ENCODE data around the gene MAP2K5. TPM values are rescaled to one million over a fixed set of nuclear protein-coding genes. Genes with fewer than 3 reads are reported as not detected.

Gene MAP2K5
- total and polyA plus RNA-seq, 2 donors from 2014 or later, result 14.1 to 18.6 TPM

GRCh38 chr15:67845974-67846373 is 303.5 kb downstream of the MAP2K5 start:
- peaks cover 3 to 23% (median 7%) of the 10 kb centered on the region in 3 donors for H3K4me1 ChIP-seq (ENCODE audit: control insufficient read depth in 2 of 3, insufficient read depth in 2 of 3, low read depth in 1 of 3, low read length in 3 of 3)
- H3K27me3 ChIP-seq (ENCODE audit: control insufficient read depth, insufficient read depth, low read length), result no peaks in the 10 kb centered on the region
- H3K4me3 ChIP-seq (ENCODE audit: low read length in 3 of 3), result no peak overlapping the region
- intact Hi-C loops (cut with DNase I), result no loop called here
- FAIRE-seq (no peak), DNase-seq (peak in 1 of 5 donors; percentile 17)
- no peaks in the 10 kb centered on the region for H3K36me3 ChIP-seq (ENCODE audit: control insufficient read depth in 2 of 3, insufficient read depth in 3 of 3, low read length in 3 of 3)
- H3K9ac ChIP-seq (ENCODE audit: low read length in 3 of 3), result no peak overlapping the region
- no peaks in the 10 kb centered on the region for H3K9me3 ChIP-seq (ENCODE audit: control insufficient read depth in 2 of 3, insufficient read depth in 1 of 3, low read length in 3 of 3)
- H3K27ac ChIP-seq (ENCODE audit: low read depth in 2 of 2, low read length in 2 of 2), result no peak overlapping the region
- TF ChIP-seq CTCF (IDR thresholded peaks at IDR 0.05; ENCODE audit: borderline replicate concordance, extremely low read depth, insufficient read depth), result no peak

- H3K4me3 ChIP-seq (ENCODE audit: low read length in 3 of 3), result no peak overlapping the region
- H3K9me3 ChIP-seq (ENCODE audit: control insufficient read depth in 2 of 3, insufficient read depth in 1 of 3, low read length in 3 of 3), result no peaks in the 10 kb centered on the region
- no peak overlapping the region for H3K27ac ChIP-seq (ENCODE audit: low read depth in 2 of 2, low read length in 2 of 2)
- H3K4me1 ChIP-seq (ENCODE audit: control insufficient read depth in 2 of 3, insufficient read depth in 2 of 3, low read depth in 1 of 3, low read length in 3 of 3), result peaks cover 0 to 8% (median 4%) of the 10 kb centered on the region in 3 donors
- no peaks in the 10 kb centered on the region for H3K36me3 ChIP-seq (ENCODE audit: control insufficient read depth in 2 of 3, insufficient read depth in 3 of 3, low read length in 3 of 3)
- H3K9ac ChIP-seq (ENCODE audit: low read length in 3 of 3), result no peak overlapping the region
- no peaks in the 10 kb centered on the region for H3K27me3 ChIP-seq (ENCODE audit: control insufficient read depth, insufficient read depth, low read length)
- intact Hi-C loops (cut with DNase I), result no loop called here
- no peak for TF ChIP-seq CTCF (IDR thresholded peaks at IDR 0.05; ENCODE audit: borderline replicate concordance, extremely low read depth, insufficient read depth)
- no peak for FAIRE-seq
- DNase-seq, result no peak
These were observed 307.0 kb downstream of the MAP2K5 start for GRCh38 chr15:67849538-67849937.

- peaks cover 0 to 7% (median 5%) of the 10 kb centered on the region in 3 donors for H3K4me1 ChIP-seq (ENCODE audit: control insufficient read depth in 2 of 3, insufficient read depth in 2 of 3, low read depth in 1 of 3, low read length in 3 of 3)
- no peak overlapping the region for H3K4me3 ChIP-seq (ENCODE audit: low read length in 3 of 3)
- DNase-seq (no peak), FAIRE-seq (no peak)
- no peak overlapping the region for H3K9ac ChIP-seq (ENCODE audit: low read length in 3 of 3)
- H3K9me3 ChIP-seq (ENCODE audit: control insufficient read depth in 2 of 3, insufficient read depth in 1 of 3, low read length in 3 of 3), result no peaks in the 10 kb centered on the region
- H3K36me3 ChIP-seq (ENCODE audit: control insufficient read depth in 2 of 3, insufficient read depth in 3 of 3, low read length in 3 of 3), result no peaks in the 10 kb centered on the region
- intact Hi-C loops (cut with DNase I), result no loop called here
- H3K27ac ChIP-seq (ENCODE audit: low read depth in 2 of 2, low read length in 2 of 2), result no peak overlapping the region
- H3K27me3 ChIP-seq (ENCODE audit: control insufficient read depth, insufficient read depth, low read length), result no peaks in the 10 kb centered on the region
- no peak for TF ChIP-seq CTCF (IDR thresholded peaks at IDR 0.05; ENCODE audit: borderline replicate concordance, extremely low read depth, insufficient read depth)
These were observed 307.8 kb downstream of the MAP2K5 start for GRCh38 chr15:67850336-67850735.

- Histone ChIP-seq H3K4me1 (ENCODE audit: control insufficient read depth in 2 of 3, insufficient read depth in 2 of 3, low read depth in 1 of 3, low read length in 3 of 3) (peaks cover 0 to 7% (median 5%) of the 10 kb centered on the region in 3 donors), H3K27me3 (ENCODE audit: control insufficient read depth, insufficient read depth, low read length) (no peaks in the 10 kb centered on the region), H3K27ac (ENCODE audit: low read depth in 2 of 2, low read length in 2 of 2) (no peak overlapping the region), H3K4me3 (ENCODE audit: low read length in 3 of 3) (no peak overlapping the region), H3K9ac (ENCODE audit: low read length in 3 of 3) (no peak overlapping the region), H3K9me3 (ENCODE audit: control insufficient read depth in 2 of 3, insufficient read depth in 1 of 3, low read length in 3 of 3) (no peaks in the 10 kb centered on the region), H3K36me3 (ENCODE audit: control insufficient read depth in 2 of 3, insufficient read depth in 3 of 3, low read length in 3 of 3) (no peaks in the 10 kb centered on the region)
- intact Hi-C loops (cut with DNase I), result no loop called here
- FAIRE-seq (no peak), DNase-seq (no peak)
- TF ChIP-seq CTCF (IDR thresholded peaks at IDR 0.05; ENCODE audit: borderline replicate concordance, extremely low read depth, insufficient read depth), result no peak
These were observed 308.6 kb downstream of the MAP2K5 start for GRCh38 chr15:67850994-67851571.
